ENCODE results near the gene PPT1. TPM values are rescaled to one million over a fixed set of nuclear protein-coding genes. Genes with fewer than 3 reads are reported as not detected.

Gene PPT1
- total and polyA plus RNA-seq, 2 of the 8 experiments (the other 6 are each of a cell fraction or from before 2014, with no cell fraction given): 77.1 to 150 TPM

- Histone ChIP-seq H3K23ac (ENCODE audit: insufficient read length) (no peak overlapping the region), H3K4me2 (ENCODE audit: insufficient read depth in 1 of 2, low read depth in 2 of 2, low read length in 2 of 2) (peak overlapping the region; percentile 1 to 9; a peak in 1 of 4 replicates), H4K5ac (ENCODE audit: insufficient read length, low read depth, low read length) (no peak overlapping the region), H3K36me3 (ENCODE audit: control insufficient read depth in 2 of 4, insufficient read depth in 4 of 4, low read length in 3 of 4) (peaks cover 14 to 44% (median 27%) of the 10 kb centered on the region in 4 experiments; a peak in 7 of 8 replicates), H3K9ac (replicated peaks in 1 of 4; ENCODE audit: extremely low read depth in 1 of 4, low read depth in 3 of 4, low read length in 3 of 4) (no peak overlapping the region), H3K4me1 (replicated peaks in 1 of 4; ENCODE audit: control insufficient read depth in 3 of 4, insufficient read depth in 4 of 4, low read length in 3 of 4) (peaks cover 0 to 6% (median 5%) of the 10 kb centered on the region in 4 experiments; a peak in 5 of 7 replicates), H4K8ac (ENCODE audit: extremely low read depth, insufficient read depth, low read length) (no peak overlapping the region), H3K79me1 (ENCODE audit: low read depth, low read length) (peaks cover 4% of the 10 kb centered on the region), H3K79me2 (ENCODE audit: control insufficient read depth in 1 of 2, insufficient read depth in 2 of 2, low read length in 2 of 2) (peaks cover 0 to 54% of the 10 kb centered on the region in 2 experiments), H2BK12ac (ENCODE audit: low read depth, low read length) (no peak overlapping the region), H3K27ac (ENCODE audit: low read depth, low read length) (no peak overlapping the region), H2BK5ac (ENCODE audit: low read depth, low read length) (no peak overlapping the region; the same call in 1 of the 2 replicates), H4K91ac (replicated peaks; ENCODE audit: insufficient read length, low read length) (no peak overlapping the region), H2BK15ac (ENCODE audit: low read length) (no peak overlapping the region), H2AFZ (ENCODE audit: low read length) (no peak overlapping the region), H3K56ac (replicated peaks; ENCODE audit: insufficient read length, low read depth, low read length) (no peak overlapping the region), H3K14ac (ENCODE audit: insufficient read length) (no peak overlapping the region), H3K4ac (replicated peaks; ENCODE audit: insufficient read length, low read depth, low read length) (no peak overlapping the region), H3K9me3 (ENCODE audit: insufficient read depth in 2 of 2, low read depth in 1 of 2, low read length in 1 of 2) (no peaks in the 10 kb centered on the region), H3K4me3 (ENCODE audit: extremely low read depth in 1 of 4, insufficient read depth in 2 of 4, low read depth in 3 of 4, low read length in 4 of 4) (peak overlapping the region in 1 of 4 experiments; percentile 7; a peak in 1 of 8 replicates), H3K23me2 (ENCODE audit: low read depth, low read length) (no peaks in the 10 kb centered on the region), H4K20me1 (replicated peaks in 1 of 2; ENCODE audit: control insufficient read depth in 1 of 2, insufficient read depth in 2 of 2, low read length in 2 of 2) (peaks cover 0 to 15% of the 10 kb centered on the region in 2 experiments), H3K27me3 (replicated peaks in 1 of 4; ENCODE audit: control insufficient read depth in 3 of 4, extremely low read depth in 1 of 4, insufficient read depth in 3 of 4, low read length in 3 of 4) (no peaks in the 10 kb centered on the region), H2BK120ac (replicated peaks; ENCODE audit: low read depth, low read length) (no peak overlapping the region), H3K18ac (ENCODE audit: extremely low read depth, low read length) (no peak overlapping the region), H2BK20ac (ENCODE audit: low read length) (no peak overlapping the region), H2AK5ac (ENCODE audit: low read depth, low read length) (no peak overlapping the region)
- DNase-seq (ENCODE audit: low read depth in 1 of 2, low spot score in 2 of 2) (no peak), FAIRE-seq (no peak)
- ChIA-PET POLR2A (ENCODE audit: partially characterized antibody) (interaction anchor here (1.1 to 2.3 kb wide), 6 partner anchors 9 to 28 kb away, joined by 3 to 8 read pairs (median 5); partner anchors contain the start of gene CAP1), CTCF (ENCODE audit: partially characterized antibody) (interaction anchor here (0.6 to 1.6 kb wide), 6 partner anchors 11 to 1898 kb away, joined by 3 to 5 read pairs (median 3); no protein-coding TSS in a partner anchor)
- 86% methylated on average over 7 of the region's 7 CpGs; no CpG with 5 or more reads in 1 of the 2 experiments for WGBS, 2 experiments (ENCODE audit: extremely low coverage in 1 of 2, insufficient coverage in 1 of 2, insufficient read length in 1 of 2, insufficient replicate concordance in 2 of 2, low coverage in 1 of 2, low lambda C conversion rate in 2 of 2, missing lambda C conversion rate in 1 of 2)
- TF ChIP-seq NANOG (IDR thresholded peaks at IDR 0.05; ENCODE audit: insufficient read depth, low read depth, low read length, poor library complexity, severe bottlenecking) (peak; percentile 91), CREB1 (IDR thresholded peaks at IDR 0.05) (no peak), CBX5 (IDR thresholded peaks at IDR 0.05; ENCODE audit: low read depth, low read length) (no peak), BACH1 (IDR thresholded peaks at IDR 0.05; ENCODE audit: low read length) (no peak), POU5F1 (IDR thresholded peaks at IDR 0.05; ENCODE audit: low read depth, low read length) (0 out of 2 replicates have a peak, but pooled peaks have one; percentile 54), SUZ12 (IDR thresholded peaks at IDR 0.05; ENCODE audit: low read length) (no peak), TAF7 (optimal IDR thresholded peaks at IDR 0.05; ENCODE audit: borderline replicate concordance, low read depth, low read length) (no peak), CHD1 (IDR thresholded peaks at IDR 0.05; ENCODE audit: low read depth, low read length) (no peak), BCL11A (IDR thresholded peaks at IDR 0.05; ENCODE audit: low read depth in 2 of 2, low read length in 2 of 2) (no peak), RXRA (IDR thresholded peaks at IDR 0.05; ENCODE audit: insufficient read depth, low read depth, low read length) (no peak), RNF2 (IDR thresholded peaks at IDR 0.05; ENCODE audit: borderline replicate concordance, low read depth, low read length, missing control alignments, poor library complexity, severe bottlenecking) (no peak)
These were observed 38.4 kb downstream of the PPT1 start for GRCh38 chr1:40058453-40059337.

All from H1 (cell line).